Erythroblast (primary cell): ENCODE results near the gene MPV17L2.

ENCODE experiments used
- DNase-seq, 2 experiments: peaks; one replicate each; lab custom pipeline; 2025; lab: John Stamatoyannopoulos, UW
- GATA1 ChIP-seq: IDR thresholded peaks from 2 replicates; pipeline ENCODE4 v1.6.1; 2011; ENCODE audit warnings: low read depth, mild to moderate bottlenecking, control low read depth, low read length, moderate library complexity
- POLR2A ChIP-seq: IDR thresholded peaks from 2 replicates; pipeline ENCODE4 v1.6.1; 2011; ENCODE audit warnings: mild to moderate bottlenecking, low read length

Gene MPV17L2

DNA sequence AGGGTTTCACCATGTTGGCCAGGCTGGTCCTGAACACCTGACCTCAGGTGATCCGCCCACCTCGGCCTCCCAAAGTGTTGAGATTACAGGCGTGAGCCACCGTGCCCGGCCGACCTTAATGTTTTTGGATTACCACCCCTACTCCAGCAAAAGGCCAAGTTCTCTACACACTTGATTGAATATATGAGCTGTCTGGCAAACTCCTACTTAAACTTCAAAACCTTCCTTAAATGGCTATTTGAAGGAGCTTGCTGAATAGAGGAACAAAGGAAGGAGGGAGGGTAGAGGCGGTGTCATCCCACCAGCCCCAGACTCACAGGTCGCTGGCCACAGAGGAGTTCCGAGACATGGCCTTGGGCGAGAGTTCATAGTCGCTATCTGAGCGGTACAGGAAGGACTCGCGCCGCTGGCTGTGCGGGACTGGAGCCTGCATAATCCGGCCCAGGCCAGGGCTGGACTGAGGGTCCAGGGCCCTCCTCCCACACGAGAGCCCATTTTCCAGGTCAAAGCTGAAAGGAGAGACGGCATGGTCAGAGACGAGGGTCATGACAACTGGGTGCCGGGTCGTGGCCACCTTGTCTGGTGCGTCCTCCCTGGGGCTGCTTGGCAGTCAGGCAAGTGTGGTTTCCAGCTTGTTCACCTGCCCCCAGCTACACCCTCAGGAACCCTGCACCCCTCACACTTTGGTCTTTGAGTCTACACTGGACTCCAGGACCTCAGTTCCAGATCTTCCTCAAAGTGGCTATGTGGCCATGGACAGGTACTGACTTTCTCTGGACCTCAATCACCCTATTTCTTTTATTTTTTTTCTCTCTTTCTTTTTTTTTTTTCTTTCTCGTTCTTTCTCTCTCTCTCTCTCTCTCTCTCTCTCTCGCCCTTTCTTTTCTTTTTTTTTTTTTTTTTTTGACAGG lies 29.1 kb downstream of the MPV17L2 start:
- TF ChIP-seq POLR2A, result no peak
- TF ChIP-seq GATA1, result no peak
- DNase-seq, result no peak

DNA sequence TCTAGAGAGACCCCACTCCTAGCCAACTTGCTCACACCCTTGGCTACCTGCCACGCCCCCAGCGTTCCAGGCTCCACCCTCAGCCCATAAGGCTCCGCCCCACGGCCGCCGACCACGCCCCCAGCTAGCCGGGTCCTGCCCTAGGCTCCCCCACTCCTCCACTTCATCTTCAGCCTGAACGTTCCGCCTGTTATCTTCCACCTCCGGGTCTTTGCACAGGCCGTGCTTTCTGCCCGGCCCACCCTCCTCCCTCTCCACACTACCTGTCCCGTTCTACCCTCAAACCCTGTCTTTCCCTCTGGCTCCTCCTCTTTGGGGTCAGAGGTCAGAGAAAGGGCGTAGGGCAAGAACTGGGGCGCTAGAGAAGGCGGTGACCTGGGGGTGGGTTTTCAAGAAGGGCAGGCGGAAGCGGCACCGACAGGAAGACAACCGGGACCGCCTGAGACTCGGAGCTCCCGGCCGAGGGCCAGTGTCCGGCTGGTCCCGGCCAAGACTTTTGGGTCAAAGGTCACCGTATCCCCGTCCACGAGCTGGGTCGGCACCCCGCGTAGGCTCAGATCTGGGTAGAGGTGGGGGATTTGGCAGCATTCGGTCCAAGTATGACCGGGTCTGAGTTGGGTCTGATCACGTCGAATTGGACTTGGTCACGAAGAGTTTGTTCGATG lies 31.0 kb downstream of the MPV17L2 start:
- TF ChIP-seq POLR2A, result no peak
- TF ChIP-seq GATA1, result no peak
- peak; percentile 80 to 81 for DNase-seq

DNA sequence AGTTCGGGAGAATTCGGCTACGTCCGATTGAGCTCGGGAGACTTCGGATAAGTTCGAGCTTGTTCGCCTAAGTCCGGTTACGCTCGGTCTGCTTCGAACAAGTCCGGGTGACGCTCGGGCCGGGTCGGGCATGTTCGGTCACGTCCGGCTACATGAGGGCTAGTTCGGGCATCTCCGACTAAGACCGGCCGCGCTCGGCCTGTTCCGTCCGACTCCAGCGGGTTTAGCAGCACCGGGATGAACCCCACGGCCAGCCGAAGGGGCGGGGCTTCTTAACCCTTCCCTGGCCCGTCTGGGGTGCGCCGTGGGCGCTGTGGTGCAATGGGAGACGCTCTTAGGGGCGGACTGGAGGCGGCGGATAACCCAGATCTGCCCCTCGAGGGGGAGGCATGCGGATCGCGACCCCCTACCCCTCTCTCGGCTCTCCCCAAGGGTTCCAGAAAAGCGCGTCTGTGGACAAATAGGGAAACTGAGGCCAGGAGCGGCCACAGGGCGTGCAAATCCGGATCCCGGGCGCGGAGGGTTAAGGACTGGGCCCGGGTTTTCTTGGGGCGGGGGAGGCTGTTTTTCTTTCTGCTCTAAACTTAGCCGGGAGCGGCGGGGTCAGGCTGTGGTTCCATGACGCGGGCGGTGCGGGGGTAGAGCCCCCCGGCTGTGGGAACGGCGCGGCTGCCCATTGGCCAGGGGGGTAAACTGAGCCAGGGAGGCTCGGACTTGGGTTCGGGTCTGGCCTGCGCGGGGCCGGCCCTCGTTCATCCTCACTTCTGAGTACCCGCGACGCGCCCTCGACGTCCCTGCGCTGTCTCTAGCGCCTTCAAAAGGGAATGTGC lies 31.7 kb downstream of the MPV17L2 start:
- peak; percentile 97 to 98 for DNase-seq
- no peak for TF ChIP-seq POLR2A
- TF ChIP-seq GATA1, result no peak

DNA sequence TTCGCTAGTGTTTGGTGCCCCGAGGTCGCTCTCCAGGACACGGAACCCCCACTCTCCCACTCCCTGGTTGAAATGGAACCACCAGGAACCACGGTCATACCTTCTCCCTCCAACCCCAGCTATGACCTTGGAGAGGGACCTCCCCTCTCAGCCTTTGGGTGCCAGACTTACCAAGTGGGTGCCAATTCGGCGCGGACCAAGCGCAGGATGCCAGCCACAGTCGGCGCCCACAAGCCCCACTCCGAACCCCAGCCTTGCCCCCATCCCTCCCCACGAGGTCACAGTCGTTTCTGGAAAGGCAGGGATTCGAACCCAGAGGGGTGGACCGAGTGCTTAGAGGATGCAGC lies 32.3 kb downstream of the MPV17L2 start:
- no peak for TF ChIP-seq POLR2A
- no peak for TF ChIP-seq GATA1

DNA sequence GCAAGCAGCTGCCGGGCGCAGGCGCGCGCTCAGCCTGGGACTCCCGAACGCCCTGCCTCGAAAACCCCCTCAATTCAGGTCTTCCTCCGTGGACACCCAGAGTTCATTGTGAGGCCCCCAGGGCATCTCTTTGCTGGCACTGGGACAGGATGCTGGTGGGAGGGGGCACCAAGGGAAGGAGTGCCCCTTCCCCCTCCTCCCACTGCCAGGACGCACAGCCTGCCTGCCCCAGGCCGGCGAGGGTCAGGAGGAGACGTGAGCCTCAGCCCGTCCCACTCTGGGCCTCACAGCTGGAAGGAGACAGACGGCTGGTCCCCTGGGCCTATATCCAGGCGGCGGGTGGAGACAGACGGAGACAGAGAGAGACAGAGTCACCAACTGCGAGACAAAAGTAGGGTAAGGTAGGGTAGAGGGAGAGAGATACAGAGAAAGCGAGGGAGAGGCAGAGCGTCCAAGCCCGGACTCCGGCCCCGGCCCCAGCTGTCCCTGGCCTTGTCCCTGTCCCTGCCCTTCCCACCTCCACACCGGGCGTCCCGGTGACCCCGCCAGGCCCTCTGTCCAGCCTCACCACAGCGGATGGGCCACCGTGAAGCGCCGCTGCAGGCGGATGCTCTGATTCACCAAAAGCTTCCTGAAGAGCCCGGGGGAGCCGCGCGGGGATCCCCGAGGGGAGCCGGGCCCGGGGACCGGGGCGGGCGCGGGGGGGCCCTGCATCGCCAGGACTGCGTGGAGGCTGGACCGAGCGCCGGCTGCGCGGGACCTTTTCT lies 32.9 kb downstream of the MPV17L2 start, which contains the start of gene PDE4C:
TSS of gene PDE4C (minus strand) at position 737 of the 767 bp plus-strand sequence. CDS start at position 714, 23 bp downstream.
- TF ChIP-seq POLR2A (no peak), GATA1 (no peak)
- DNase-seq, result no peak

More for the DNA sequence above, 32.3 kb downstream of the MPV17L2 start:
- no peak for DNase-seq

DNA sequence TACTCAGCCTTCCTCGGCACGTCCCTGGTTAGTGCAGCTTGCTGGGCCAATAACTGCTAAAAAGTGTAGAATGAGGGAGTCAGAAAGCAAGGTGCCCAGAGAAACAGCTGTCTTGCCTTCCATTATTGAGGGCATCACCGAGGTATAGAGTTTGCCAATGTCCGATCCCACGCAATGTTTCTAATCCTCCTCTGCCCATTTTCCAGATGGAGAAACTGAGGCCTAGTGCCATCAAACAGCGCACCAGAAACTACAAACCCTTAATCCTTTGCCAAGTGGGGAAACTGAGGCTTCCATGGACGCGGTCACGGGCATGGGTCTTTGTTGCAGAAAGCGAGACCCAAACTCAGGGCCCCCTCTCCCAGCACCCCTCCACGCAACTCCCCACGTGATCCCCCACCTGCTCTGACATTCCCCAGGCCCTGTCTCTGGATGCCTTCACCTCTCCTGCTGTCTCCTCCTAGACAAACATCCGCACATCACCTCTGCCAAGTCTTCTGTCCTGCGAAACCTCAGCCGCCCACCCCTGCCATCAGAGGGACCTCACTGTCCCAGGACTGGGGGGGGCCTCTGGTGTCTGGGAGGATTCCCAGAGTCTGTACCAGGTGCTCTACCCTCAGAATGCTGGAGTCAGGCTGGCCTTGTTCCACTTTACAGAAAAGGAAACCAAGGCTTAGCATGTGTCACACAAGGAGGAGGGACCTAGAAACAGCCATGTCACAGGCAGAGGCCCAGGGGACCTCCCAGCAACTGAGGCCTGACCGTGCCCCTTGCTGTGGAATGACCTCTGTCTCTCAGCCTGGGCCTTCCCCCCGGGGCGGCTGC lies 34.1 kb downstream of the MPV17L2 start:
- no peak for DNase-seq
- no peak for TF ChIP-seq POLR2A
- TF ChIP-seq GATA1, result no peak

DNA sequence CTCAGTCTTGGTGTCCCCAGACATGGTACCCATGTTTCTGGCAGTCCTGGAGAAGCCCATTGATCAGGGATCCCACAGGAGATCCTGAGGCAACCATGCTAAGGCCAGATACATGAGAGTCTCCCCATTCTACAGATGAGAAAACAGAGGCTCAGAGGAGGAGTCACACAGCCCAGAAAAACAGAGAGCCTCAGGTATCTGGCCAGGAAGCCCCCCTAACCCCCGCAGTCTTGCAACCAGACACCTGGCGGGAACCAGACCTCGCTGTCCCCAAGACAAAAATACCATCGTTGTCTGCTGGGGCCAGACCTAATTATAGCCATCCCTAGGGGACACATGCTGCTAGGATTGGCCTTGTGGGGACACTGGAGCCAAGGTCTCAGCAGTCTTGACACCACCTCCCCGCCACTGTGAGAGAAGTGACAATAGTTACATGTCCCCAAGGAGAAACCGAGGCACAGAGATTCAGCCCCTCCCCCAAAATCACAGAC lies 34.8 kb downstream of the MPV17L2 start:
- no peak for DNase-seq
- TF ChIP-seq POLR2A (no peak), GATA1 (no peak)

DNA sequence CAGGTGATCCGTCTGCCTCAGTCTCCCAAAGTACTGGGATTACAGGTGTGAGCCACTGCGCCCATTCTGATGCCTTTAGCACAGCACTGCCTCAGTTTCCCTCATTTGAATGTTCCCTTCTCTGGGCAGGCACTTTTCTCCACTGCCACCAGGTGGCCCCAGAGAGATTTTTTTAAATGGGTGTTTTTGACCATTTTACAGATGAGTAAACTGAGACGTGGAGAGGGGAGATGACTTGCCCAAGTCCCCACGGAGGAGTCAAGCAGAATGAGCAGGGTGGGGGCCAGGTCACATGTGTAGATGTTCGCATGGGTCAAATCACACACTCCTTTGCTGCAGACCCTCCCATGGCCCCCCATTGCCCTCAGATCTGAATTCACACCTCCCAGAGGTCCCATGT lies 36.5 kb downstream of the MPV17L2 start:
- TF ChIP-seq GATA1 (no peak), POLR2A (no peak)
- no peak for DNase-seq

DNA sequence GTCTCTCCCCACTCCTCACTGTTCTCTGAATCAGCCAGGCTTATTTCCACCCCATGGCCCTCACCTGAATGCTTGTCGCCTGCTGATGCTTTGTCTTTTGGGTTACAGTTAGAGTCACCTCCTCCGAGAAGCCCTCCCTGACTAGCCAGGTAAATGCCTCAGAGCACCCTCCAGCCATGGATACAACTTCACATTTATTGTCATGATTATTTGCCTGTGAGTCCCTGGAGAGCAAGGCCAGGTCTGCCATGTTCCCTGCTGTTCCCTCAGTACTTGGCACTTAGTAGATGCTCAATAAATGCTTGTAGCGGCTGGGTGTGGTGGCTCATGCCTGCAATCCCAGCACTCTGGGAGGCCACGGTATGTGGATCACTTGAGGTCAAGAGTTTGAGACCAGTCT lies 36.9 kb downstream of the MPV17L2 start:
- TF ChIP-seq POLR2A, result no peak
- no peak for DNase-seq

DNA sequence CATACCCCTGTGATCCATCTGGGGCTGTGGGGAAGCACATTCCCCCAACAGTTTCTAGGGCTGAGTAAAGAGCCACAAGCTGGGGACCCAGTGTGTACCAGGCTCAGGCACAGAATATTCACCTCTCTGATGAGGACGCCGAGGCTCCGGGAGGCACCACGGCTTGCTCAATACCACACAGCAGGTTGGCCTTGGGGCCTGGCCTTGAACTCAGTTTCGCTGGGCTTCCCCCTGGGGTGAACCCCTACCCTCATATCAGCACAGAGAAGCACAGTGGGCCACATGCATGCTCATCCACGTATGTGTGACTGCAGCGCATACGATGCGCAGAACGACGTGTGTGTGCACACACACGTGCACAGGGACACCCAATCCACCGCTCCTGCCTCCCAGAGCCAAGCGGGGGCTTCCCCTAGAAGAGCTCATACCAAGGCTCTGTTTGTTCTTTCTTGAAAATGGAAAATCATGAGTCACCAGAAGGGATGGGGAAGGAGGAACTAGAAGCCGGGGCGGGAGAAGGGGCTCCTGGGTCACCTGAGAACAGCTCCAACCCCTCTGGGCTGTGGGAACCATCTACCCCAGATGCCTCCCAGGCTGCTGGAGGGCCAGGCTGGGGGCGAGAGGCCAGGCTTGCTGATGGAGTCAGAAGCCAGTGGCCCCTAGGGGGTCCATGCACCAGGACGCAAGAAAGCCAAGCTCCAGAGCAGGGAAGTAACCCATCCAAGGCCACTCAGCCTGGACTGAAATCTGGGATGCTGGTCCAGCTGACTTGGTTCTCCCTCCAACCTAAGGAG lies 38.1 kb downstream of the MPV17L2 start:
- no peak for DNase-seq
- TF ChIP-seq GATA1, result no peak
- no peak for TF ChIP-seq POLR2A

DNA sequence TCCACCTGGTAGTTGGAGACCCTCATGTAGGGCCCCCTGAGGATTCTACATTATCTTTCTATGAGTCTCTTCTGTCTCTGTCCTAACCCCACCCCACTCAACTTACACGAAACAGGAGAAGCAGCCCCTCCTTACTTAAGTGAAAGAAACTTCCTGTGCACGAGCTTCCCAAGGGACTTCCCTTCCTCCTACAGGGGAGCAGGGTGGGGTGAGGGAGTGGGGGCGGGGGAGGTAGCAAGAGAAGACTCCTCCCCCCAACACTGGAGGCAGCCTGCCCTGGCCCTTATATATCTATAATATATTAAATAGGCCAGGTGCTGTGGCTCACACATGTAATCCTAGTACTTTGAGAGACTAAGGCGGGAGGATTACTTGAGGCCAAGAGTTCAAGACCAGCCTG lies 38.8 kb downstream of the MPV17L2 start:
- TF ChIP-seq POLR2A (no peak), GATA1 (no peak)
- no peak for DNase-seq
